Loucy (cell line): ENCODE measurements around the gene TLK1.

Experiments
- H2AFZ ChIP-seq: fragments of 200-600 bp; sonication (generic); 2 replicates; pipeline ENCODE4 v1.6.0; 2016; ENCODE audit warnings: antibody characterized with exemption, mild to moderate bottlenecking, low read length, moderate library complexity
- H3F3A ChIP-seq: fragments of 200-600 bp; 2 replicates; pipeline ENCODE4 v1.6.0; 2016; ENCODE audit warnings: antibody characterized with exemption, low read depth, mild to moderate bottlenecking
- H3K27me3 ChIP-seq: fragments of 200-600 bp; sonication (generic); 2 replicates; pipeline ENCODE4 v1.6.1; 2014; ENCODE audit warnings: low read length, mild to moderate bottlenecking; ENCODE audit not compliant: insufficient read depth, poor library complexity, severe bottlenecking
- H3K36me3 ChIP-seq: fragments of 200-600 bp; sonication (generic); 2 replicates; pipeline ENCODE4 v1.6.1; 2016; ENCODE audit warnings: low read length; ENCODE audit not compliant: insufficient read depth
- H3K4me1 ChIP-seq: fragments of 200-600 bp; sonication (generic); 2 replicates; pipeline ENCODE4 v1.5.1; 2014; ENCODE audit warnings: low read length, mild to moderate bottlenecking; ENCODE audit not compliant: insufficient read depth, poor library complexity, severe bottlenecking
- H3K4me2 ChIP-seq: fragments of 200-600 bp; sonication (generic); 2 replicates; pipeline ENCODE4 v1.6.0; 2014; ENCODE audit warnings: antibody characterized with exemption, low read length, low read depth, mild to moderate bottlenecking; ENCODE audit not compliant: poor library complexity, severe bottlenecking
- H3K4me3 ChIP-seq: fragments of 200-600 bp; sonication (generic); 2 replicates; pipeline ENCODE4 v1.5.1; 2014; ENCODE audit warnings: low read length, mild to moderate bottlenecking, mixed read lengths; ENCODE audit not compliant: poor library complexity, severe bottlenecking
- H3K79me2 ChIP-seq: fragments of 200-600 bp; sonication (generic); 2 replicates; pipeline ENCODE4 v1.6.1; 2014; ENCODE audit warnings: low read length; ENCODE audit not compliant: insufficient read depth
- H3K9ac ChIP-seq: fragments of 200-600 bp; sonication (generic); 2 replicates; pipeline ENCODE4 v1.6.0; 2014; ENCODE audit warnings: mild to moderate bottlenecking, low read depth, low read length, moderate library complexity; ENCODE audit not compliant: poor library complexity, severe bottlenecking
- H3K9me2 ChIP-seq: fragments of 200-600 bp; sonication (generic); replicated peaks from 2 replicates; pipeline ENCODE4 v1.6.1; 2016; ENCODE audit warnings: low read depth, low read length, mixed read lengths
- H3K9me3 ChIP-seq: fragments of 200-600 bp; sonication (generic); 2 replicates; pipeline ENCODE4 v1.6.1; 2014; ENCODE audit warnings: mild to moderate bottlenecking, antibody characterized with exemption, low read length, low read depth; ENCODE audit not compliant: insufficient read depth
- H4K20me1 ChIP-seq: fragments of 200-600 bp; sonication (generic); 2 replicates; pipeline ENCODE4 v1.6.0; 2014; ENCODE audit warnings: antibody characterized with exemption, low read length, mild to moderate bottlenecking; ENCODE audit not compliant: insufficient read depth, poor library complexity, severe bottlenecking
- CTCF ChIP-seq: fragments of 200-600 bp; sonication (generic); conservative IDR thresholded peaks from 2 replicates; pipeline ENCODE4 v1.5.1; 2014; ENCODE audit warnings: mild to moderate bottlenecking, antibody characterized with exemption, low read length
- EZH2phosphoT487 ChIP-seq: fragments of 200-600 bp; IDR thresholded peaks from 2 replicates; pipeline ENCODE4 v1.6.1; 2018; ENCODE audit warnings: antibody characterized with exemption, mild to moderate bottlenecking, moderate library complexity, borderline replicate concordance

Gene TLK1

DNA sequence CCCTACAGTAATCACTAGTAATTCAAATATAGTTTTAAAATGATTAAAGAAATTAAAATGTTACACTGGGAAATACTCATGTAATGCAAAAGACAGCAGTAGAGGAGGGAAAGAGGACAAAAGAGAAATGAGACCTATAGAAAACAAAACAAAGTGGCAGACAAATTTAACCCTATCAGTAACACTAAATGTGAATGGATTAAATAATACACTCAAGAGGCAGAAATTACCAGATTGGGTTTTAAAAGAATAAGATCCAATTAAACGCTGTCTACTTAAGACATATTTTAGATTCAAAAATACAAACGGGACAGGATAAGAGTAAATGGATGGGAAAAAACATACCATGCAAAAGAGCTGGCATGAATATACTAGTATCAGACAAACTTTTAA, 17.0 kb downstream of the TLK1 start:
- Histone ChIP-seq H2AFZ (no peak overlapping the region), H3K4me2 (no peak overlapping the region), H3K9ac (no peak overlapping the region), H3K9me2 (no peaks in the 10 kb centered on the region), H3K4me1 (peaks cover 38% of the 10 kb centered on the region), H3F3A (peaks cover 9% of the 10 kb centered on the region; the same call in 1 of the 2 replicates), H3K79me2 (peaks cover 100% of the 10 kb centered on the region), H4K20me1 (peaks cover 98% of the 10 kb centered on the region), H3K27me3 (no peaks in the 10 kb centered on the region), H3K36me3 (no peaks in the 10 kb centered on the region), H3K4me3 (no peak overlapping the region), H3K9me3 (no peaks in the 10 kb centered on the region)
- TF ChIP-seq CTCF = no peak
- no peak for TF ChIP-seq EZH2phosphoT487

DNA sequence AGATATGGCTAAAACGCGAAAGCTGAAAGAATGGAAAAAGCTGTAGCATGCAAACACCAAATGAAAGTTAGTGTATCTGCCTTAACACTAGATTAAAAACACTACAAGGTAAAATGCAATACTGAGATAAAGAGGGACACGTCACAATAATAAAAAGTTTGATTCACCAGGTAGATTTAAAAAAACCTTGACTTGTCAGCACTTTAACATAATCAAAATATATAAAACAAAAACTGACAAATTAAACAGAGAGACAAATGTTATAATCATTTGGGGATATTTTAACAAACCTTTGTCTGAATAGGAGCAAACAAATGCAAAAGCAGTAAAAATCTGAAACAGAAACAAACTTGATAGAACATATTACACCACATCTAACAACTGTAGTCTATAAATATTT, 18.3 kb downstream of the TLK1 start:
- Histone ChIP-seq H3K27me3 (no peaks in the 10 kb centered on the region), H3K4me2 (no peak overlapping the region), H3K36me3 (no peaks in the 10 kb centered on the region), H2AFZ (no peak overlapping the region), H3K4me1 (peaks cover 34% of the 10 kb centered on the region), H3K4me3 (no peak overlapping the region), H4K20me1 (peaks cover 97% of the 10 kb centered on the region), H3K9ac (no peak overlapping the region), H3K9me3 (no peaks in the 10 kb centered on the region), H3K79me2 (peaks cover 98% of the 10 kb centered on the region), H3K9me2 (no peaks in the 10 kb centered on the region), H3F3A (peaks cover 9% of the 10 kb centered on the region; the same call in 1 of the 2 replicates)
- TF ChIP-seq EZH2phosphoT487 = no peak
- TF ChIP-seq CTCF = no peak

DNA sequence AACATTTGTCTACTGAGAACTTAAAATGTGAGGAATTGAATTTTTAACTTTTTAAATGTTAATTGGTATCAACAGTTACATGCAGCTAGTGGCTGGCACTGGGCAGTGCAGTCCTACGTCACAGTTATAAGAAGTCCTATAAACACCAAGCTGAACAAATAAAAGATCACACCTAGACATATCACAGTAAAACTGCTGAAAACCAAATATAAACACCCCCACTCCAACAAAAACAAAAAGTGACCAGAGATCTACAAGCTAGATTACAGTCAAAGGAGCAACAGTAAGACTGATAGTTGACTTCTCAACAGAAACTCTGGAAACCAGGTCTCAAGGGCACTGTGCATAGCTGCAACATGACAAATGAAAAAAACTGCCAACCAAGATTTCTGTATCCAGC, 19.4 kb downstream of the TLK1 start:
- Histone ChIP-seq H3K4me2 (peak overlapping the region; percentile 13), H3K9me2 (no peaks in the 10 kb centered on the region), H3K4me1 (peaks cover 28% of the 10 kb centered on the region), H3K36me3 (no peaks in the 10 kb centered on the region), H3K9ac (no peak overlapping the region), H3K4me3 (no peak overlapping the region), H3K27me3 (no peaks in the 10 kb centered on the region), H2AFZ (no peak overlapping the region), H3K79me2 (peaks cover 98% of the 10 kb centered on the region), H3K9me3 (no peaks in the 10 kb centered on the region), H3F3A (0 out of 2 replicates have a peak, but pooled peaks cover 3% of the 10 kb centered on the region), H4K20me1 (peaks cover 97% of the 10 kb centered on the region)
- no peak for TF ChIP-seq EZH2phosphoT487
- TF ChIP-seq CTCF = peak; percentile 39; the same call in 1 of the 2 replicates
